NCI-H1417 treated with DMSO at 0.1 percent for 48 hours (cell line): ENCODE data around the gene HOXA4.

Experiments
- DNase-seq: peaks from one replicate; lab custom pipeline; 2025; lab: John Stamatoyannopoulos, UW

Gene HOXA4

GRCh38 chr7:27169658-27170425 is 39.3 kb upstream of the HOXA4 start:
- DNase-seq, result no peak

GRCh38 chr7:27168265-27168947 is 37.8 kb upstream of the HOXA4 start:
- DNase-seq, result no peak

- no peak for DNase-seq
These were observed 37.3 kb upstream of the HOXA4 start for GRCh38 chr7:27167916-27168264.

- DNase-seq, result no peak
These were observed 36.3 kb upstream of the HOXA4 start for GRCh38 chr7:27166531-27167505.

- DNase-seq, result no peak
These were observed 35.5 kb upstream of the HOXA4 start for GRCh38 chr7:27165996-27166530.

GRCh38 chr7:27165089-27165995 is 34.8 kb upstream of the HOXA4 start, which contains the start of gene HOXA9:
Gene HOXA9 (minus strand): TSS chr7:27165537. CDS start chr7:27165457, 80 bp downstream.
- no peak for DNase-seq

- DNase-seq, result no peak
These were observed 34.0 kb upstream of the HOXA4 start for GRCh38 chr7:27164367-27165088.

- no peak for DNase-seq
These were observed 33.4 kb upstream of the HOXA4 start for GRCh38 chr7:27164045-27164366.

GRCh38 chr7:27163288-27164044 is 32.9 kb upstream of the HOXA4 start:
- DNase-seq, result no peak

GRCh38 chr7:27162561-27163287 is 32.2 kb upstream of the HOXA4 start:
- no peak for DNase-seq

- DNase-seq, result no peak
These were observed 31.4 kb upstream of the HOXA4 start for GRCh38 chr7:27161721-27162560.

- DNase-seq, result no peak
These were observed 30.7 kb upstream of the HOXA4 start for GRCh38 chr7:27161214-27161720.

- peak; percentile 70 for DNase-seq
These were observed 30.1 kb upstream of the HOXA4 start for GRCh38 chr7:27160546-27161213.

- no peak for DNase-seq
These were observed 29.6 kb upstream of the HOXA4 start for GRCh38 chr7:27160145-27160545.

GRCh38 chr7:27159266-27160144 is 28.9 kb upstream of the HOXA4 start:
- no peak for DNase-seq
